ENCODE measurements around the gene GRAMD2B.
A peak's percentile ranks its signal among the peaks of the same experiment; 100 is the strongest.

Gene GRAMD2B

GRCh38 chr5:126482591-126482990 lies 59.4 kb downstream of the GRAMD2B start:
- no peak for DNase-seq

GRCh38 chr5:126483156-126483555 lies 59.9 kb downstream of the GRAMD2B start:
- no peak for DNase-seq

GRCh38 chr5:126484253-126484652 lies 61.0 kb downstream of the GRAMD2B start:
- no peak for DNase-seq

- no peak for DNase-seq
Measured at GRCh38 chr5:126486332-126486731, 63.1 kb downstream of the GRAMD2B start.

GRCh38 chr5:126487596-126487995 lies 64.4 kb downstream of the GRAMD2B start:
- DNase-seq, result no peak

GRCh38 chr5:126488443-126489065 lies 65.3 kb downstream of the GRAMD2B start:
- DNase-seq, result peak; percentile 49

- DNase-seq, result no peak
Measured at GRCh38 chr5:126490167-126490940, 67.1 kb downstream of the GRAMD2B start.

GRCh38 chr5:126492939-126493338 lies 69.7 kb downstream of the GRAMD2B start:
- no peak for DNase-seq

- no peak for DNase-seq
Measured at GRCh38 chr5:126494393-126494792, 71.2 kb downstream of the GRAMD2B start.

- no peak for DNase-seq
Measured at GRCh38 chr5:126497506-126497905, 74.3 kb downstream of the GRAMD2B start.

- DNase-seq, result no peak
Measured at GRCh38 chr5:126499278-126499677, 76.1 kb downstream of the GRAMD2B start.

GRCh38 chr5:126499853-126500342 lies 76.7 kb downstream of the GRAMD2B start:
- no peak for DNase-seq

- no peak for DNase-seq
Measured at GRCh38 chr5:126501448-126501847, 78.2 kb downstream of the GRAMD2B start.

- DNase-seq, result no peak
Measured at GRCh38 chr5:126503602-126504104, 80.4 kb downstream of the GRAMD2B start.

- DNase-seq, result no peak
Measured at GRCh38 chr5:126506079-126506478, 82.9 kb downstream of the GRAMD2B start.

GRCh38 chr5:126508251-126508961 lies 85.2 kb downstream of the GRAMD2B start:
- DNase-seq, result no peak

GRCh38 chr5:126508962-126509279 lies 85.7 kb downstream of the GRAMD2B start:
- DNase-seq, result no peak

GRCh38 chr5:126509339-126509738 lies 86.1 kb downstream of the GRAMD2B start:
- DNase-seq, result no peak

- no peak for DNase-seq
Measured at GRCh38 chr5:126511961-126512360, 88.8 kb downstream of the GRAMD2B start.

- no peak for DNase-seq
Measured at GRCh38 chr5:126512451-126512850, 89.2 kb downstream of the GRAMD2B start.

- DNase-seq, result no peak
Measured at GRCh38 chr5:126513302-126513701, 90.1 kb downstream of the GRAMD2B start.

- DNase-seq, result no peak
Measured at GRCh38 chr5:126513703-126514102, 90.5 kb downstream of the GRAMD2B start.

- no peak for DNase-seq
Measured at GRCh38 chr5:126514131-126514557, 90.9 kb downstream of the GRAMD2B start.

Measured in NCI-H524 treated with DMSO at 0.1 percent for 48 hours (cell line).